H1 (cell line): ENCODE results near the gene RIN2. TPM values are rescaled to one million over a fixed set of nuclear protein-coding genes. Genes with fewer than 3 reads are reported as not detected.
A peak's percentile ranks its signal among the peaks of the same experiment; 100 is the strongest.

Experiments used
- CTCF ChIA-PET: fragments of 300-600 bp; sonication (Branson Sonifier 250); formaldehyde crosslinking; loops from one replicate; lab custom pipeline; 2021; ENCODE audit not compliant: partially characterized antibody; lab: Charles Lee
- POLR2A ChIA-PET: fragments of 300-600 bp; sonication (Branson Sonifier 250); formaldehyde crosslinking; loops from one replicate; lab custom pipeline; 2021; ENCODE audit warnings: inconsistent platforms; ENCODE audit not compliant: partially characterized antibody; lab: Charles Lee
- DNase-seq, 2 experiments: peaks; one replicate each; pipeline versions ENCODE4 v3.0.0 to v3.0.0-alpha.2; 2010 to 2022; ENCODE audit warnings: low spot score in 2 of 2, low read depth in 1 of 2, mixed read lengths in 1 of 2
- FAIRE-seq: peaks from 2 replicates; lab custom pipeline; 2011; peaks lifted over from hg19 to GRCh38; lab: Jason Lieb, UNC
- H2AFZ ChIP-seq: 2 replicates; pipeline ENCODE4 v1.8.1; 2012; ENCODE audit warnings: low read length, inconsistent platforms
- H2AK5ac ChIP-seq: 2 replicates; pipeline ENCODE4 v1.6.1; 2013; ENCODE audit warnings: low read depth, low read length
- H2BK120ac ChIP-seq: replicated peaks from 2 replicates; pipeline ENCODE3; 2013; ENCODE audit warnings: low read depth, low read length, inconsistent platforms
- H2BK12ac ChIP-seq: 2 replicates; pipeline ENCODE4 v1.6.1; 2013; ENCODE audit warnings: low read depth, low read length
- H2BK15ac ChIP-seq: 2 replicates; pipeline ENCODE4 v1.6.1; 2013; ENCODE audit warnings: low read length
- H2BK20ac ChIP-seq: 2 replicates; pipeline ENCODE4 v1.6.1; 2013; ENCODE audit warnings: low read length
- H2BK5ac ChIP-seq: 2 replicates; pipeline ENCODE4 v1.6.1; 2013; ENCODE audit warnings: low read depth, low read length
- H3K14ac ChIP-seq: 2 replicates; pipeline ENCODE4 v1.6.1; 2013; ENCODE audit warnings: inconsistent platforms; ENCODE audit not compliant: insufficient read length
- H3K18ac ChIP-seq: 2 replicates; pipeline ENCODE4 v1.6.1; 2013; ENCODE audit warnings: low read length; ENCODE audit errors: extremely low read depth
- H3K23ac ChIP-seq: 2 replicates; pipeline ENCODE4 v1.6.1; 2013; ENCODE audit warnings: inconsistent platforms; ENCODE audit not compliant: insufficient read length
- H3K23me2 ChIP-seq: 2 replicates; pipeline ENCODE4 v1.6.1; 2013; ENCODE audit warnings: low read depth, low read length
- H3K27ac ChIP-seq: 2 replicates; pipeline ENCODE4 v1.6.1; 2011; ENCODE audit warnings: low read depth, low read length, inconsistent platforms
- H3K27me3 ChIP-seq, 4 experiments: replicated peaks in 1 of 4; 1 replicate in 1 of 4; 2 replicates in 3 of 4; pipeline versions ENCODE4 v1.6.1 to v1.8.1; 2011 to 2013; ENCODE audit warnings: low read length in 3 of 4, mild to moderate bottlenecking in 3 of 4, inconsistent platforms in 2 of 4, mixed read lengths in 2 of 4, moderate library complexity in 1 of 4; ENCODE audit not compliant: control insufficient read depth in 3 of 4, insufficient read depth in 3 of 4; ENCODE audit errors: extremely low read depth in 1 of 4
- H3K36me3 ChIP-seq, 4 experiments: 2 replicates each; pipeline versions ENCODE4 v1.6.1 to v1.8.1; 2011 to 2013; ENCODE audit warnings: mild to moderate bottlenecking in 4 of 4, low read length in 3 of 4, moderate library complexity in 2 of 4, control low read depth in 1 of 4, inconsistent platforms in 1 of 4; ENCODE audit not compliant: insufficient read depth in 4 of 4, control insufficient read depth in 2 of 4
- H3K4ac ChIP-seq: replicated peaks from 2 replicates; pipeline ENCODE3; 2013; ENCODE audit warnings: low read length, low read depth, mixed read lengths, inconsistent platforms; ENCODE audit not compliant: insufficient read length
- H3K4me1 ChIP-seq, 4 experiments: replicated peaks in 1 of 4; 1 replicate in 1 of 4; 2 replicates in 3 of 4; pipeline versions ENCODE4 v1.6.1 to v1.8.1; 2011 to 2013; ENCODE audit warnings: low read length in 3 of 4, inconsistent platforms in 2 of 4, mixed read lengths in 1 of 4; ENCODE audit not compliant: insufficient read depth in 4 of 4, control insufficient read depth in 3 of 4
- H3K4me2 ChIP-seq, 2 experiments: 2 replicates each; pipeline versions ENCODE4 v1.6.1 to v1.8.1; 2011 to 2013; ENCODE audit warnings: low read depth in 2 of 2, low read length in 2 of 2, control low read depth in 1 of 2, inconsistent platforms in 1 of 2, mild to moderate bottlenecking in 1 of 2; ENCODE audit not compliant: insufficient read depth in 1 of 2
- H3K4me3 ChIP-seq, 4 experiments: fragments of 200-600, 300-600 bp in 1 of 4; sonication (generic), shearing (Covaris generic), sonication (Bioruptor Twin) in 1 of 4; 2 replicates each; pipeline versions ENCODE4 v1.5.1 to v1.8.1; 2011 to 2016; ENCODE audit warnings: low read length in 4 of 4, low read depth in 3 of 4, control low read depth in 2 of 4, inconsistent platforms in 2 of 4, mild to moderate bottlenecking in 2 of 4, mixed read lengths in 1 of 4, moderate library complexity in 1 of 4; ENCODE audit not compliant: insufficient read depth in 2 of 4; ENCODE audit errors: extremely low read depth in 1 of 4
- H3K56ac ChIP-seq: replicated peaks from 2 replicates; pipeline ENCODE3; 2013; ENCODE audit warnings: low read depth, mild to moderate bottlenecking, mixed read lengths, low read length, inconsistent platforms; ENCODE audit not compliant: insufficient read length
- H3K79me1 ChIP-seq: 2 replicates; pipeline ENCODE4 v1.6.1; 2013; ENCODE audit warnings: low read depth, low read length, control low read depth
- H3K79me2 ChIP-seq, 2 experiments: 2 replicates each; pipeline versions ENCODE4 v1.6.1 to v1.8.1; 2012 to 2013; ENCODE audit warnings: low read length in 2 of 2, mild to moderate bottlenecking in 2 of 2, inconsistent platforms in 1 of 2; ENCODE audit not compliant: insufficient read depth in 2 of 2, control insufficient read depth in 1 of 2
- H3K9ac ChIP-seq, 4 experiments: replicated peaks in 1 of 4; 1 replicate in 1 of 4; 2 replicates in 3 of 4; pipeline versions ENCODE4 v1.6.1 to v1.8.1; 2011 to 2013; ENCODE audit warnings: low read depth in 3 of 4, low read length in 3 of 4, control low read depth in 2 of 4, mild to moderate bottlenecking in 2 of 4, moderate library complexity in 2 of 4, inconsistent platforms in 1 of 4; ENCODE audit errors: extremely low read depth in 1 of 4
- H3K9me3 ChIP-seq, 2 experiments: 2 replicates each; pipeline versions ENCODE4 v1.6.1 to v1.8.1; 2012 to 2013; ENCODE audit warnings: mild to moderate bottlenecking in 2 of 2, moderate library complexity in 2 of 2, control low read depth in 1 of 2, inconsistent platforms in 1 of 2, low read depth in 1 of 2, low read length in 1 of 2, mixed read lengths in 1 of 2; ENCODE audit not compliant: insufficient read depth in 2 of 2
- H4K20me1 ChIP-seq, 2 experiments: replicated peaks in 1 of 2; 2 replicates each; pipeline versions ENCODE3 to v1.8.1; 2011 to 2013; ENCODE audit warnings: inconsistent platforms in 2 of 2, low read length in 2 of 2, mild to moderate bottlenecking in 1 of 2; ENCODE audit not compliant: insufficient read depth in 2 of 2, control insufficient read depth in 1 of 2
- H4K5ac ChIP-seq: 2 replicates; pipeline ENCODE4 v1.6.1; 2013; ENCODE audit warnings: low read length, low read depth, mixed read lengths, inconsistent platforms; ENCODE audit not compliant: insufficient read length
- H4K8ac ChIP-seq: 2 replicates; pipeline ENCODE4 v1.8.0; 2013; ENCODE audit warnings: mild to moderate bottlenecking, moderate library complexity, low read length, inconsistent platforms; ENCODE audit not compliant: insufficient read depth; ENCODE audit errors: extremely low read depth
- H4K91ac ChIP-seq: replicated peaks from 2 replicates; pipeline ENCODE3; 2013; ENCODE audit warnings: low read length, mixed read lengths, inconsistent platforms; ENCODE audit not compliant: insufficient read length
- EP300 ChIP-seq, 2 experiments: IDR thresholded peaks; 1 replicate in 1 of 2; 2 replicates in 1 of 2; pipeline ENCODE4 v1.6.1; 2011 to 2012; ENCODE audit warnings: low read depth in 2 of 2, low read length in 2 of 2, mild to moderate bottlenecking in 2 of 2, borderline replicate concordance in 1 of 2, inconsistent platforms in 1 of 2, moderate library complexity in 1 of 2
- WGBS, 2 experiments: shearing (Covaris generic) in 1 of 2; methylation state at CpG; one replicate each; pipeline versions ENCODE4 v1.1.6 to v1.1.7; 2013 to 2015; ENCODE audit warnings: low lambda C conversion rate in 2 of 2, mixed read lengths in 2 of 2, inconsistent platforms in 1 of 2, low coverage in 1 of 2, missing lambda C conversion rate in 1 of 2; ENCODE audit not compliant: insufficient replicate concordance in 2 of 2, insufficient coverage in 1 of 2, insufficient read length in 1 of 2; ENCODE audit errors: extremely low coverage in 1 of 2, missing lambda C conversion rate in 1 of 2; 5-methylcytosine and 5-hydroxymethylcytosine counted together
- polyA plus RNA-seq, 7 experiments: library from polyadenylated mRNA; depleted of rRNA in 3 of 7; stranded (reverse) in 5 of 7; unstranded in 2 of 7; fragments of >200 nt in 5 of 7; fragments of 200-250 nt in 2 of 7; gene quantifications; 1 replicate in 5 of 7; 2 replicates in 1 of 7; 4 replicates in 1 of 7; pipeline versions ENCODE4 v1.2.1 to v1.2.3, GENCODE V29; 2011 to 2013; ENCODE audit warnings: missing spikeins in 2 of 7, mixed read lengths in 2 of 7
- total RNA-seq: library from RNA; stranded (reverse); fragmentation: NEBNext Ultra II Directional; extraction: Animal tissue kit (Norgen Biotek cat#: 25700); gene quantifications from 2 replicates; pipeline ENCODE4 v1.2.1, GENCODE V29; 2021

RIN2 gene
- total and polyA plus RNA-seq, 2 of the 8 experiments (the other 6 are each of a cell fraction or from before 2014, with no cell fraction given), result 0.20 to 1.3 TPM

- no peaks in the 10 kb centered on the region for H3K79me2 ChIP-seq
- no peak overlapping the region for H3K4ac ChIP-seq
- ChIA-PET POLR2A (interaction anchor here (0.8 to 1.3 kb wide), 4 partner anchors 10 to 213 kb away, joined by 3 read pairs; no protein-coding TSS in a partner anchor), CTCF (interaction anchor here (0.7 to 3.0 kb wide), 17 partner anchors 8 to 266 kb away, joined by 3 to 13 read pairs (median 4); partner anchors contain the start of genes CFAP61 and CRNKL1)
- no peak overlapping the region for H2AK5ac ChIP-seq
- no peak overlapping the region for H3K14ac ChIP-seq
- H3K27ac ChIP-seq, result no peak overlapping the region
- H2AFZ ChIP-seq, result no peak overlapping the region
- no peaks in the 10 kb centered on the region for H3K36me3 ChIP-seq
- DNase-seq (no peak), FAIRE-seq (no peak)
- H4K91ac ChIP-seq, result peak overlapping the region; percentile 23
- no peak overlapping the region for H3K56ac ChIP-seq
- H3K4me2 ChIP-seq, result no peak overlapping the region
- 88% methylated on average over 1 of the region's 1 CpG; no CpG with 5 or more reads in 1 of the 2 experiments for WGBS, 2 experiments
- no peak overlapping the region for H2BK20ac ChIP-seq
- no peaks in the 10 kb centered on the region for H3K79me1 ChIP-seq
- no peaks in the 10 kb centered on the region for H3K27me3 ChIP-seq
- H3K9ac ChIP-seq, result no peak overlapping the region; a peak in 1 of 7 replicates
- H2BK120ac ChIP-seq, result no peak overlapping the region
- H3K9me3 ChIP-seq, result no peaks in the 10 kb centered on the region; a peak in 1 of 4 replicates
- H3K23ac ChIP-seq, result no peak overlapping the region
- H3K4me1 ChIP-seq, result peaks cover 0 to 5% (median 2%) of the 10 kb centered on the region in 4 experiments; a peak in 5 of 7 replicates
- no peak overlapping the region for H3K18ac ChIP-seq
- no peaks in the 10 kb centered on the region for H4K20me1 ChIP-seq
- no peak overlapping the region for H2BK5ac ChIP-seq
- no peak overlapping the region for H2BK15ac ChIP-seq
- H2BK12ac ChIP-seq, result no peak overlapping the region
- no peak overlapping the region for H4K8ac ChIP-seq
- H3K23me2 ChIP-seq, result no peaks in the 10 kb centered on the region; the same call in 1 of the 2 replicates
- H4K5ac ChIP-seq, result no peak overlapping the region
- H3K4me3 ChIP-seq, result no peak overlapping the region
- TF ChIP-seq EP300 (IDR thresholded peaks at IDR 0.05; ENCODE audit: borderline replicate concordance in 1 of 2, low read depth in 2 of 2, low read length in 2 of 2), result no peak
These were observed 27.9 kb downstream of the RIN2 start for GRCh38 chr20:19785983-19786285.
